HepG2 (cell line): Measurements from ENCODE around the gene SPRR5. TPM values are rescaled to one million over a fixed set of nuclear protein-coding genes. Genes with fewer than 3 reads are reported as not detected.

Experiments
- ATAC-seq: fragments of 200-7000 bp; cut with Tn5 transposase; 3 replicates; pipeline ENCODE4 v1.9.1; 2020; ENCODE audit warnings: mild to moderate bottlenecking, moderate library complexity
- BruUV-seq: library from RNA; stranded (reverse); fragments of 400-500 nt; replicated peaks from 2 replicates; lab custom pipeline; 2021; lab: Mats Ljungman, UMichigan
- CTCF ChIA-PET: fragments of 300-600 bp; formaldehyde crosslinking; extraction: SDS; loops from one replicate; lab custom pipeline; 2021; ENCODE audit warnings: low total read pairs, inconsistent platforms, low intra/inter-chr PET ratio; lab: Yijun Ruan, JAX
- POLR2A ChIA-PET: fragments of 350-600 bp; sonication (Branson Sonifier 250); formaldehyde crosslinking; loops from one replicate; lab custom pipeline; 2020; ENCODE audit warnings: antibody characterized with exemption, inconsistent platforms; lab: Yijun Ruan, JAX
- DNase-seq: peaks from one replicate; pipeline ENCODE4 v3.0.0-alpha.2; 2015; ENCODE audit warnings: low spot score
- FAIRE-seq: peaks from 3 replicates; lab custom pipeline; 2011; peaks lifted over from hg19 to GRCh38; lab: Jason Lieb, UNC
- H2AFZ ChIP-seq: one replicate; pipeline ENCODE4 v1.6.1; 2011; ENCODE audit warnings: low read length, inconsistent platforms
- H3K27ac ChIP-seq: fragments of 300-600 bp; 3 replicates; pipeline ENCODE4 v1.8.0; 2011; ENCODE audit warnings: mixed run types, mild to moderate bottlenecking, mixed read lengths, low read length, inconsistent platforms; ENCODE audit not compliant: insufficient read depth; ENCODE audit errors: extremely low read length
- H3K27me3 ChIP-seq, 2 experiments: fragments of 200-600 bp in 1 of 2; 2 replicates in 1 of 2; 3 replicates in 1 of 2; pipeline versions ENCODE4 v1.6.0 to v1.8.0; 2011; ENCODE audit warnings: low read length in 2 of 2, mild to moderate bottlenecking in 2 of 2, moderate library complexity in 2 of 2, inconsistent platforms in 1 of 2; ENCODE audit not compliant: insufficient read depth in 2 of 2, control insufficient read depth in 1 of 2
- H3K36me3 ChIP-seq, 2 experiments: fragments of 200-600 bp in 1 of 2; replicated peaks in 1 of 2; 2 replicates in 1 of 2; 3 replicates in 1 of 2; pipeline versions ENCODE4 v1.5.1 to v1.8.0; 2011; ENCODE audit warnings: low read length in 2 of 2, inconsistent platforms in 1 of 2; ENCODE audit not compliant: insufficient read depth in 2 of 2, control insufficient read depth in 1 of 2
- H3K4me1 ChIP-seq: 2 replicates; pipeline ENCODE4 v1.5.1; 2012; ENCODE audit warnings: low read length, inconsistent platforms; ENCODE audit not compliant: insufficient read depth
- H3K4me2 ChIP-seq: 2 replicates; pipeline ENCODE4 v1.6.0; 2011; ENCODE audit warnings: low read depth, low read length, inconsistent platforms
- H3K4me3 ChIP-seq, 3 experiments: fragments of 200-600 bp in 1 of 3; sonication (generic), shearing (Covaris generic) in 1 of 3; replicated peaks in 1 of 3; 2 replicates each; pipeline ENCODE4 v1.5.1; 2011 to 2016; ENCODE audit warnings: low read length in 3 of 3, inconsistent platforms in 2 of 3, low read depth in 2 of 3, mild to moderate bottlenecking in 2 of 3, control low read depth in 1 of 3, mixed read lengths in 1 of 3; ENCODE audit not compliant: insufficient read depth in 1 of 3
- H3K79me2 ChIP-seq: one replicate; pipeline ENCODE4 v1.6.1; 2011; ENCODE audit warnings: low read length, inconsistent platforms; ENCODE audit not compliant: insufficient read depth
- H3K9ac ChIP-seq: 2 replicates; pipeline ENCODE4 v1.6.0; 2011; ENCODE audit warnings: mild to moderate bottlenecking, low read depth, low read length, inconsistent platforms; ENCODE audit not compliant: insufficient read depth
- H3K9me3 ChIP-seq: 2 replicates; pipeline ENCODE4 v1.5.1; 2012; ENCODE audit warnings: mild to moderate bottlenecking, low read length
- H4K20me1 ChIP-seq: 2 replicates; pipeline ENCODE4 v1.6.0; 2011; ENCODE audit warnings: inconsistent platforms, mild to moderate bottlenecking, low read length, moderate library complexity; ENCODE audit not compliant: insufficient read depth
- ASH2L ChIP-seq: fragments of 300-600, 200-600 bp; sonication (generic); IDR thresholded peaks from 2 replicates; pipeline ENCODE4 v1.7.0; 2017; ENCODE audit warnings: low read depth, mild to moderate bottlenecking, moderate library complexity, mixed read lengths, low read length; ENCODE audit not compliant: insufficient read length
- ATAD3A ChIP-seq: sonication (generic); formaldehyde crosslinking; IDR thresholded peaks from 2 replicates; pipeline ENCODE4 v1.4.0; 2020; ENCODE audit warnings: missing genetic modification reagents
- ISL2 ChIP-seq: sonication (generic); formaldehyde crosslinking; IDR thresholded peaks from 2 replicates; pipeline ENCODE4 v1.5.0; 2020; ENCODE audit warnings: missing genetic modification reagents
- MED13 ChIP-seq: sonication (generic); formaldehyde crosslinking; IDR thresholded peaks from 2 replicates; pipeline ENCODE4 v1.5.0; 2020; ENCODE audit warnings: missing genetic modification reagents
- NFAT5 ChIP-seq: sonication (generic); formaldehyde crosslinking; IDR thresholded peaks from 2 replicates; pipeline ENCODE4 v1.4.0; 2020; ENCODE audit warnings: missing genetic modification reagents
- SAFB2 ChIP-seq: sonication (generic); formaldehyde crosslinking; IDR thresholded peaks from 2 replicates; pipeline ENCODE4 v1.5.1; 2020; ENCODE audit warnings: missing genetic modification reagents, low read depth, mild to moderate bottlenecking, borderline replicate concordance
- ZFP41 ChIP-seq: sonication (generic); formaldehyde crosslinking; IDR thresholded peaks from 2 replicates; pipeline ENCODE4 v1.4.0; 2020; ENCODE audit warnings: mild to moderate bottlenecking, missing genetic modification reagents, borderline replicate concordance
- ZNF3 ChIP-seq: IDR thresholded peaks from 2 replicates; pipeline ENCODE4 v1.7.0; 2017; ENCODE audit warnings: inconsistent platforms
- WGBS: methylation state at CpG from one replicate; pipeline ENCODE4 v1.1.6; 2017; ENCODE audit warnings: low lambda C conversion rate; 5-methylcytosine and 5-hydroxymethylcytosine counted together
- in situ Hi-C: cut with HindIII; loops from 2 replicates; pipeline ENCODE4 v1.10.0; 2017; ENCODE audit warnings: low pct_unique_long_range_greater_than_20kb; ENCODE audit not compliant: extremely low pct_ligation_motif_present
- intact Hi-C: fragments of 100-400 bp; cut with micrococcal nuclease; formaldehyde crosslinking; loops from one replicate; pipeline ENCODE4 v1.10.0; 2022; ENCODE audit not compliant: unreplicated experiment
- polyA plus RNA-seq, 8 experiments: library from polyadenylated mRNA; depleted of rRNA in 3 of 8; stranded (reverse) in 7 of 8; unstranded in 1 of 8; fragments of >200 nt; fragmentation: Illumina TruSeq in 4 of 8; extraction: Trizol in 4 of 8; gene quantifications; 2 replicates each; pipeline versions ENCODE4 v1.2.1 to v1.2.3, GENCODE V29; 2011 to 2016; ENCODE audit warnings: low read depth in 4 of 8, missing spikeins in 1 of 8, mixed read lengths in 1 of 8; ENCODE audit not compliant: insufficient read depth in 1 of 8
- total RNA-seq, 5 experiments: library from RNA; depleted of rRNA; stranded (reverse); fragments of >200 nt; fragmentation: Illumina TruSeq; extraction: Trizol; gene quantifications; 2 replicates each; pipeline ENCODE4 v1.2.3, GENCODE V29; 2016; ENCODE audit warnings: low read depth in 1 of 5
- TF ChIP-seq, protein P1 (sequence below), 2 experiments: fragments of 450-650 bp in 1 of 2; sonication (generic) in 1 of 2; formaldehyde crosslinking in 1 of 2; IDR thresholded peaks; 2 replicates each; pipeline versions ENCODE4 v1.6.1 to v1.8.0; 2016 to 2022; ENCODE audit warnings: antibody characterized with exemption in 1 of 2, mild to moderate bottlenecking in 1 of 2, missing genetic modification reagents in 1 of 2

SPRR5 gene
- total and polyA plus RNA-seq, 2 of the 13 experiments (the other 11 are each of a cell fraction or from before 2014, with no cell fraction given) = not detected

DNA sequence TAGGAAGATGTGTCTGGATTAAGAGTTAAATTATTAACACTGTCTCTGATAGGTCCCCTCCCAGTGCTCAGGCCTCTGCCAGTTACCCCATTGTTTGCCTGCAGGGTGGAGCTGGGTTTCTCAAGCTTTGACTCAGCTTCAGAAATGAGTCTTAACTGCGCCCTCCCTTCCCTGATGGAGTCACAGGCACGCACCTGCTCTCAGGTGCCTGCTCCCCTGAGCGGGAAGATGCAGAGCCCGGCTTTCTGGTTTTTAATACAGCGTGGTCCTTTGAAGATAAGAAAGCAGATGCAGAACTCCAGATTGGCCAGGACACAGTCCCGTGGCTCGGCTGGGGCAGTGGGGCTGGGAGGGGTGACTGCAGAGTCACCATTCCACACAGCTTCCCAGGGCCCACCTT is 20.2 kb downstream of the SPRR5 start:
- 6% methylated on average over 5 of the region's 7 CpGs for WGBS
- Histone ChIP-seq H2AFZ (no peak overlapping the region), H3K27me3 (no peaks in the 10 kb centered on the region; a peak in 1 of 5 replicates), H3K36me3 (no peaks in the 10 kb centered on the region), H3K27ac (no peak overlapping the region), H3K9me3 (no peaks in the 10 kb centered on the region), H3K4me3 (no peak overlapping the region), H4K20me1 (no peaks in the 10 kb centered on the region), H3K4me1 (no peaks in the 10 kb centered on the region), H3K4me2 (no peak overlapping the region), H3K9ac (no peak overlapping the region), H3K79me2 (no peaks in the 10 kb centered on the region)
- no TSS peak for BruUV-seq
- intact Hi-C loops = no loop called here
- FAIRE-seq = no peak
- no peak for DNase-seq
- ChIA-PET POLR2A (no interaction called here), CTCF (no interaction called here)
- in situ Hi-C loops = no loop called here
- no peak for ATAC-seq
- TF ChIP-seq ISL2 (no peak), MED13 (CRISPR knock-in tag) (no peak), NFAT5 (CRISPR knock-in tag) (no peak), ASH2L (no peak), SAFB2 (no peak), ZFP41 (CRISPR knock-in tag) (no peak), ATAD3A (no peak), ZNF3 (CRISPR knock-in tag) (no peak)
- TF ChIP-seq, protein P1, sequence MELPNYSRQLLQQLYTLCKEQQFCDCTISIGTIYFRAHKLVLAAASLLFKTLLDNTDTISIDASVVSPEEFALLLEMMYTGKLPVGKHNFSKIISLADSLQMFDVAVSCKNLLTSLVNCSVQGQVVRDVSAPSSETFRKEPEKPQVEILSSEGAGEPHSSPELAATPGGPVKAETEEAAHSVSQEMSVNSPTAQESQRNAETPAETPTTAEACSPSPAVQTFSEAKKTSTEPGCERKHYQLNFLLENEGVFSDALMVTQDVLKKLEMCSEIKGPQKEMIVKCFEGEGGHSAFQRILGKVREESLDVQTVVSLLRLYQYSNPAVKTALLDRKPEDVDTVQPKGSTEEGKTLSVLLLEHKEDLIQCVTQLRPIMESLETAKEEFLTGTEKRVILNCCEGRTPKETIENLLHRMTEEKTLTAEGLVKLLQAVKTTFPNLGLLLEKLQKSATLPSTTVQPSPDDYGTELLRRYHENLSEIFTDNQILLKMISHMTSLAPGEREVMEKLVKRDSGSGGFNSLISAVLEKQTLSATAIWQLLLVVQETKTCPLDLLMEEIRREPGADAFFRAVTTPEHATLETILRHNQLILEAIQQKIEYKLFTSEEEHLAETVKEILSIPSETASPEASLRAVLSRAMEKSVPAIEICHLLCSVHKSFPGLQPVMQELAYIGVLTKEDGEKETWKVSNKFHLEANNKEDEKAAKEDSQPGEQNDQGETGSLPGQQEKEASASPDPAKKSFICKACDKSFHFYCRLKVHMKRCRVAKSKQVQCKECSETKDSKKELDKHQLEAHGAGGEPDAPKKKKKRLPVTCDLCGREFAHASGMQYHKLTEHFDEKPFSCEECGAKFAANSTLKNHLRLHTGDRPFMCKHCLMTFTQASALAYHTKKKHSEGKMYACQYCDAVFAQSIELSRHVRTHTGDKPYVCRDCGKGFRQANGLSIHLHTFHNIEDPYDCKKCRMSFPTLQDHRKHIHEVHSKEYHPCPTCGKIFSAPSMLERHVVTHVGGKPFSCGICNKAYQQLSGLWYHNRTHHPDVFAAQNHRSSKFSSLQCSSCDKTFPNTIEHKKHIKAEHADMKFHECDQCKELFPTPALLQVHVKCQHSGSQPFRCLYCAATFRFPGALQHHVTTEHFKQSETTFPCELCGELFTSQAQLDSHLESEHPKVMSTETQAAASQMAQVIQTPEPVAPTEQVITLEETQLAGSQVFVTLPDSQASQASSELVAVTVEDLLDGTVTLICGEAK (IDR thresholded peaks at IDR 0.05) = no peak
- TF ChIP-seq, protein P1 (CRISPR knock-in tag; IDR thresholded peaks at IDR 0.05) = no peak
